Activated T-cell treated with anti-CD3 and anti-CD28 coated beads, Interleukin-2, amount 50 U/mL, for 72 hours (primary cell): ENCODE data around the gene GABBR2. TPM values are rescaled to one million over a fixed set of nuclear protein-coding genes. Genes with fewer than 3 reads are reported as not detected.

Source experiments
- ATAC-seq, 2 donors: fragments of 150-1000 bp; cut with Tn5 transposase; replicated peaks in 1 of 2; 2 replicates each; pipeline ENCODE4 v1.10.0; 2021; ENCODE audit warnings: moderate library complexity in 2 of 2, mild to moderate bottlenecking in 1 of 2
- DNase-seq, 2 donors: peaks; one replicate each; pipeline ENCODE4 v3.0.0; 2021 to 2022; ENCODE audit warnings: mixed read lengths in 1 of 2
- H3K27ac Mint-ChIP-seq: one replicate; pipeline ENCODE4 v1.8.0; 2022; ENCODE audit warnings: mild to moderate bottlenecking, moderate library complexity, mixed read lengths
- H3K27me3 Mint-ChIP-seq: one replicate; pipeline ENCODE4 v1.8.0; 2022; ENCODE audit warnings: low read depth, mixed read lengths
- H3K36me3 Mint-ChIP-seq, 2 donors: one replicate each; pipeline ENCODE4 v1.8.0; 2022; ENCODE audit warnings: mixed read lengths in 2 of 2, mild to moderate bottlenecking in 1 of 2; ENCODE audit not compliant: insufficient read depth in 2 of 2
- H3K4me1 Mint-ChIP-seq: one replicate; pipeline ENCODE4 v1.8.0; 2022; ENCODE audit warnings: low read depth, mixed read lengths
- H3K4me3 Mint-ChIP-seq, 2 donors: one replicate each; pipeline ENCODE4 v1.8.0; 2022; ENCODE audit warnings: mild to moderate bottlenecking in 2 of 2, mixed read lengths in 2 of 2, moderate library complexity in 2 of 2
- H3K9me3 Mint-ChIP-seq, 2 donors: one replicate each; pipeline ENCODE4 v1.8.0; 2022; ENCODE audit warnings: mixed read lengths in 2 of 2
- total RNA-seq, 2 donors: library from RNA; stranded (reverse); gene quantifications; one replicate each; pipeline ENCODE4 v1.2.3, GENCODE V29; 2022

GABBR2 gene
- total RNA-seq: not detected

GRCh38 chr9:98708933-98709911 lies at the start of gene GABBR2:
GABBR2 (minus strand) TSS chr9:98708935; CDS start chr9:98708737, 198 bp downstream.
- no peak for DNase-seq
- H3K36me3 Mint-ChIP-seq: no peaks in the 10 kb centered on the region
- H3K9me3 Mint-ChIP-seq: no peaks in the 10 kb centered on the region
- H3K27ac Mint-ChIP-seq: no peak within 1 kb of the TSS
- H3K4me1 Mint-ChIP-seq: no peaks in the 10 kb centered on the region
- peak within 1 kb of the TSS; percentile 47 to 67 for H3K4me3 Mint-ChIP-seq
- ATAC-seq: peak in 1 of 2 donors; percentile 11
- H3K27me3 Mint-ChIP-seq: peaks cover 56% of the 10 kb centered on the region

- ATAC-seq (no peak), DNase-seq (no peak)
- H3K4me1 Mint-ChIP-seq: no peaks in the 10 kb centered on the region
- no peak overlapping the region for H3K27ac Mint-ChIP-seq
- peaks cover 5 to 27% of the 10 kb centered on the region in 2 donors for H3K36me3 Mint-ChIP-seq
- H3K27me3 Mint-ChIP-seq: no peaks in the 10 kb centered on the region
- H3K9me3 Mint-ChIP-seq: peaks cover 0 to 2% of the 10 kb centered on the region in 2 donors
- H3K4me3 Mint-ChIP-seq: no peak overlapping the region
Measured at GRCh38 chr9:98755006-98755618, 46.4 kb upstream of the GABBR2 start.

GRCh38 chr9:98751210-98751609 lies 42.5 kb upstream of the GABBR2 start:
- ATAC-seq (no peak), DNase-seq (no peak)
- H3K9me3 Mint-ChIP-seq: no peaks in the 10 kb centered on the region
- no peaks in the 10 kb centered on the region for H3K27me3 Mint-ChIP-seq
- no peak overlapping the region for H3K4me3 Mint-ChIP-seq
- H3K27ac Mint-ChIP-seq: no peak overlapping the region
- H3K36me3 Mint-ChIP-seq: peaks cover 3 to 19% of the 10 kb centered on the region in 2 donors
- peaks cover 5% of the 10 kb centered on the region for H3K4me1 Mint-ChIP-seq

- Mint-ChIP-seq H3K27ac (no peak overlapping the region), H3K36me3 (peaks cover 3 to 19% of the 10 kb centered on the region in 2 donors), H3K9me3 (no peaks in the 10 kb centered on the region), H3K4me1 (peaks cover 5% of the 10 kb centered on the region), H3K27me3 (no peaks in the 10 kb centered on the region), H3K4me3 (no peak overlapping the region)
- DNase-seq (no peak), ATAC-seq (no peak)
Measured at GRCh38 chr9:98750364-98751060, 41.8 kb upstream of the GABBR2 start.

GRCh38 chr9:98747476-98747875 lies 38.7 kb upstream of the GABBR2 start:
- Mint-ChIP-seq H3K4me3 (no peak overlapping the region), H3K9me3 (no peaks in the 10 kb centered on the region), H3K4me1 (peaks cover 5% of the 10 kb centered on the region), H3K27ac (no peak overlapping the region), H3K27me3 (no peaks in the 10 kb centered on the region), H3K36me3 (peaks cover 3 to 25% of the 10 kb centered on the region in 2 donors)
- DNase-seq (no peak), ATAC-seq (no peak)

- ATAC-seq: no peak
- no peak overlapping the region for H3K4me3 Mint-ChIP-seq
- H3K27ac Mint-ChIP-seq: no peak overlapping the region
Measured at GRCh38 chr9:98745470-98745869, 36.7 kb upstream of the GABBR2 start.

GRCh38 chr9:98743818-98744611 lies 35.3 kb upstream of the GABBR2 start:
- H3K36me3 Mint-ChIP-seq: peaks cover 3 to 7% of the 10 kb centered on the region in 2 donors

More at GRCh38 chr9:98745470-98745869, 36.7 kb upstream of the GABBR2 start:
- no peaks in the 10 kb centered on the region for H3K9me3 Mint-ChIP-seq
- no peak for DNase-seq
- H3K4me1 Mint-ChIP-seq: peaks cover 5% of the 10 kb centered on the region
- no peaks in the 10 kb centered on the region for H3K27me3 Mint-ChIP-seq
- H3K36me3 Mint-ChIP-seq: peaks cover 3 to 21% of the 10 kb centered on the region in 2 donors

GRCh38 chr9:98743329-98743728 lies 34.6 kb upstream of the GABBR2 start:
- Mint-ChIP-seq H3K4me3 (no peak overlapping the region), H3K9me3 (peaks cover 0 to 5% of the 10 kb centered on the region in 2 donors), H3K27me3 (no peaks in the 10 kb centered on the region), H3K4me1 (peaks cover 5% of the 10 kb centered on the region), H3K36me3 (peaks cover 6 to 8% of the 10 kb centered on the region in 2 donors), H3K27ac (no peak overlapping the region)
- ATAC-seq (no peak), DNase-seq (no peak)

More at GRCh38 chr9:98743818-98744611, 35.3 kb upstream of the GABBR2 start:
- Mint-ChIP-seq H3K27ac (no peak overlapping the region), H3K9me3 (peaks cover 0 to 2% of the 10 kb centered on the region in 2 donors), H3K4me1 (peaks cover 5% of the 10 kb centered on the region), H3K27me3 (no peaks in the 10 kb centered on the region), H3K4me3 (no peak overlapping the region)
- DNase-seq: no peak
- no peak for ATAC-seq

GRCh38 chr9:98742325-98743280 lies 33.9 kb upstream of the GABBR2 start:
- no peaks in the 10 kb centered on the region for H3K27me3 Mint-ChIP-seq
- DNase-seq (no peak), ATAC-seq (no peak)
- H3K4me1 Mint-ChIP-seq: no peaks in the 10 kb centered on the region
- peaks cover 0 to 7% of the 10 kb centered on the region in 2 donors for H3K9me3 Mint-ChIP-seq
- H3K27ac Mint-ChIP-seq: no peak overlapping the region
- peaks cover 8 to 9% of the 10 kb centered on the region in 2 donors for H3K36me3 Mint-ChIP-seq
- H3K4me3 Mint-ChIP-seq: no peak overlapping the region

GRCh38 chr9:98740226-98740881 lies 31.6 kb upstream of the GABBR2 start:
- H3K9me3 Mint-ChIP-seq: peaks cover 0 to 7% of the 10 kb centered on the region in 2 donors
- H3K27ac Mint-ChIP-seq: no peak overlapping the region
- H3K4me3 Mint-ChIP-seq: no peak overlapping the region
- H3K27me3 Mint-ChIP-seq: no peaks in the 10 kb centered on the region
- ATAC-seq (no peak), DNase-seq (no peak)
- H3K4me1 Mint-ChIP-seq: no peaks in the 10 kb centered on the region
- H3K36me3 Mint-ChIP-seq: peaks cover 9 to 14% of the 10 kb centered on the region in 2 donors

- no peak overlapping the region for H3K4me3 Mint-ChIP-seq
- ATAC-seq (no peak), DNase-seq (no peak)
- peaks cover 0 to 7% of the 10 kb centered on the region in 2 donors for H3K9me3 Mint-ChIP-seq
- no peaks in the 10 kb centered on the region for H3K27me3 Mint-ChIP-seq
- H3K36me3 Mint-ChIP-seq: peaks cover 9 to 12% of the 10 kb centered on the region in 2 donors
- no peak overlapping the region for H3K27ac Mint-ChIP-seq
- no peaks in the 10 kb centered on the region for H3K4me1 Mint-ChIP-seq
Measured at GRCh38 chr9:98738741-98739140, 30.0 kb upstream of the GABBR2 start.
